ENCODE data around the gene SRF.
A peak's percentile ranks its signal among the peaks of the same experiment; 100 is the strongest.

Gene SRF

DNA sequence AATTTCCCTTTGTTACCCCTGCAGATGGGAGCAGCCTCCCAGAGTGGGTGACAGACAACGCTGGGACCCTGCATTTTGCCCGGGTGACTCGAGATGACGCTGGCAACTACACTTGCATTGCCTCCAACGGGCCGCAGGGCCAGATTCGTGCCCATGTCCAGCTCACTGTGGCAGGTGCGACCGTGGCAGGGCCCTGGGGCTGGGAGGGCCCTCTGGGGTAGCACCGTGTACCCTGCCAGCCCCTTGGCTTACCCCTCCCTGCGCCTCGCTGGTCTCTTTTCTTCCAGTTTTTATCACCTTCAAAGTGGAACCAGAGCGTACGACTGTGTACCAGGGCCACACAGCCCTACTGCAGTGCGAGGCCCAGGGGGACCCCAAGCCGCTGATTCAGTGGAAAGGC lies 29.4 kb upstream of the SRF start:
- H3K4me3 ChIP-seq (ENCODE audit: control insufficient read depth, low read depth, low read length) = no peak overlapping the region
- no peak for TF ChIP-seq CTCF (conservative IDR thresholded peaks at IDR 0.05; ENCODE audit: control insufficient read depth, insufficient read depth, low read depth, low read length)
- DNase-seq (ENCODE audit: low read depth) = no peak

DNA sequence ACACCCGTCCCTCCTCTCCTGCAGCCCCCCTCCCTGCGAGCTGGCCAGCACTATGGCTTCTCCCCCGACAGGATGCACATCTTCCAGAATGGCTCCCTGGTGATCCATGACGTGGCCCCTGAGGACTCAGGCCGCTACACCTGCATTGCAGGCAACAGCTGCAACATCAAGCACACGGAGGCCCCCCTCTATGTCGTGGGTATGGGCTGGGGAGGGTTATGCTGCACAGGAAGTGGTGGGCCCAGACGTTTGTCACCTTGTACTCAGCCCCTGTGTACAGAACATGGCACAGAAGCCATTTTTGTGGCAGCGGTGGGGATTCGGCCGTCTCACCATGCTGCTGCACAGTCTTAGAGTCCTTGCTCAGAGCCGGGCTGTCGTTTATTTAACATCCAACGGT lies 29.0 kb upstream of the SRF start:
- no peak overlapping the region for H3K4me3 ChIP-seq (ENCODE audit: control insufficient read depth, low read depth, low read length)
- TF ChIP-seq CTCF (conservative IDR thresholded peaks at IDR 0.05; ENCODE audit: control insufficient read depth, insufficient read depth, low read depth, low read length) = no peak
- no peak for DNase-seq (ENCODE audit: low read depth)

- TF ChIP-seq CTCF (conservative IDR thresholded peaks at IDR 0.05; ENCODE audit: control insufficient read depth, insufficient read depth, low read depth, low read length) = peak; percentile 87
- H3K4me3 ChIP-seq (ENCODE audit: control insufficient read depth, low read depth, low read length) = no peak overlapping the region
- DNase-seq (ENCODE audit: low read depth) = peak; percentile 85
These were observed 27.6 kb upstream of the SRF start for GRCh38 chr6:43143235-43144128.

DNA sequence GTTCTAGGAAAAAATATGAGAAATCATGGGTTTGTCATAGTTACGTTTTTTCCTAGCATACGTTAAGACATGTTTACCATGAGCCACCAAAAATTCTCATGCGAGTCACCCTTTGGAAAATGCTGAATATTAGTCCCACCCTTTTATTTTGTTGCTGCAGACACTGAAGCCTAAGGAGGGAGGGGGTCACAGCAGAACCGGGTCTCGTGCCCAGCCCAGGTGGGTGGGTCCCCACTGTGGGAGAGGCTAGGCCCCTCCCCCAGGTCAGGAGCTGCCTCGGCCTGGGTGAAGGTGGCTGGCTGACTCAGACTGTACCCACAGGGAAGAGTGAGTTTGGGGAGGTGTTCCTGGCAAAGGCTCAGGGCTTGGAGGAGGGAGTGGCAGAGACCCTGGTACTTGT lies 26.2 kb upstream of the SRF start:
- no peak for TF ChIP-seq CTCF (conservative IDR thresholded peaks at IDR 0.05; ENCODE audit: control insufficient read depth, insufficient read depth, low read depth, low read length)
- H3K4me3 ChIP-seq (ENCODE audit: control insufficient read depth, low read depth, low read length) = no peak overlapping the region

DNA sequence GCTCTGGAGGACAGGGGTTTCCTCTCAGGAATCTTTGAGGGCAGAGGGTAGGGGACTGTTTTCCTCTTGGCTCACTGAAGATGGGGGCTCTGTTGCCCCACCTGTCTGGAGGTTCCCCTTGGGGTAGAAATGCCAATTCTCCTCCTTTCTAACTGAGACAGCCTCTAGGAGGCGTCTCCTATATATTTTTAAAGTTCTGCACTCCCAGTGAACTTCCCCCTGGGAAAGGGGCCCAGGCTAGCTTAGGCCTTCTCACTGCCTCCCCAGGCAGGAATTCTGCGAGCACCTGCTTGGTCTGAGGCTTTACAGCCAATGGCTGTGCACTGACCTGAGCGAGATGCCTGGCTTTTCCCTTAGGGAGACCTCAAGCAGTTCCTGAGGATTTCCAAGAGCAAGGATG lies 24.8 kb upstream of the SRF start:
- H3K4me3 ChIP-seq (ENCODE audit: control insufficient read depth, low read depth, low read length) = no peak overlapping the region
- no peak for DNase-seq (ENCODE audit: low read depth)
- no peak for TF ChIP-seq CTCF (conservative IDR thresholded peaks at IDR 0.05; ENCODE audit: control insufficient read depth, insufficient read depth, low read depth, low read length)

More for the DNA sequence above, 26.2 kb upstream of the SRF start:
- DNase-seq (ENCODE audit: low read depth) = peak; percentile 22

DNA sequence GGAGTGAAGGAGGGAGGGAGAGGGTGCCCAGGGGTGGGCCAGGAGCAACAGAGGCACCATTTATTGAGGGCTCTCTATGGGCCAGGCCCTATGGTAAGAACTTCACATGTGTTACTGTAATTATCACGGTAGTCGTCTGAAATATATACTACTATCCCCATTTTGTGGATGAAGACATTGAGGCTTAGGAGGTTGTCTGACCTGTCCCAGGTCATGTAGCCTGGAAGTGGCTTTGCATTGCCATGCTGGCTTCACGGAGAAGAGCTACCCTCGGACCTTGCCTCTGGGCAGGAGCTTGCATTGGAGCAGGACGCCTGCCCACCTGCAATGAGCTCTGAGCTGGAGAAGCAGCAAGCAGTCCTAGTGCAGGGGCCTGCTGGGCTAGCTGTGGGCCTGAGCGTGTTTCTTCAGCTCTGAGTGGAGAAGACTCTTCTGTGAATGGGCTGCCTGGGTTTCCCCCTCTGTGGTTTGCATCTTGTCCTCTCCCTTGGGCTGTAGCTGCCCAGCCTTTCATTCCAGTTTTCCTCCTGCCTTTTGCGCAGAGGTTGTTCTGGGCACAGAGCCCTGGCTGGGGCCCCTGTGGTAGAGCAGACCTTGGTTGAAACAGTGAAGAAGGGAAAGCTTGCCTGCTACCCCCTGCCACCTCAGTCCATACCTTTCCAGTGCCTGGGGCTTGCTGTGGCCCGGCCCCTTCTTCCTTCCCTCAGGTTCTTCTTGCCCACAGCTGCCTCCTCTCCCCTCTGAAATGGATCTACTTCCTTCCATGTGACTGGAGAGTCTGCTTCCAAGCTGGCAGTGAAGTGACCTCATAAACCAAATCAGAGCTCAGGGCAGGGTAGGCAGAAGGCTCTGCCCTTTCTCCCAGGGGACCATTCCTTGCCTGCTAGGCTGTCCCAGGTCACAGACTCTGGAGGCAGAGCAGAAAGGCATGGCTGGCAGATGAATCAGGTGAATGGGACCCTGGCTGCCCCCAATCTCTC lies 24.1 kb upstream of the SRF start:
- no peak overlapping the region for H3K4me3 ChIP-seq (ENCODE audit: control insufficient read depth, low read depth, low read length)
- no peak for TF ChIP-seq CTCF (conservative IDR thresholded peaks at IDR 0.05; ENCODE audit: control insufficient read depth, insufficient read depth, low read depth, low read length)
- DNase-seq (ENCODE audit: low read depth) = no peak
